ENCODE results near the gene ADAMTS5. TPM values are rescaled to one million over a fixed set of nuclear protein-coding genes. Genes with fewer than 3 reads are reported as not detected.

ADAMTS5 gene
- polyA plus RNA-seq, 1 donor from 2014 or later = 1.6 TPM

DNA sequence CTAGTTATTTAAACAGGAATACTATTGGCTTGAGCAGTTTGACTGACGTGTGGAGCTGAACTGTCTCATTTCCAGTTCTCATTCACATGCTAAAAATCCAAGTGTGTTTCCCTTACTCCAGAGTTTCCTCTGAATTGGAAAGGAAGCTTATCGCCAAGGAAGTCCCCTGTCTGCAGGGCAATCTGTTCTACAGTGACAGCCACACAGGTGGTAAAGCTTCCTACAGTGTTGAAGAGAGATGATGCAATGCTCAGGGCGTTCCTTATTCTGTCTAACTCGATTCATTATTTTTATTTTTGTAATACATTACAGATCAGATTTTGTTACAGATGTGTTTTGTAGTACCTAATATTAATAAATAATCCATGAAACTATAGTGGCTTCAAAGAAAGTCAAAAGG is 41.3 kb downstream of the ADAMTS5 start:
- no peak overlapping the region for H3K4me2 ChIP-seq (ENCODE audit: low read length)
- no peak overlapping the region for H3K27ac ChIP-seq (ENCODE audit: low read length)
- H3K9me3 ChIP-seq (ENCODE audit: low read length) = no peaks in the 10 kb centered on the region
- no peaks in the 10 kb centered on the region for H3K36me3 ChIP-seq (ENCODE audit: insufficient read depth, low read length)
- H3F3A ChIP-seq (ENCODE audit: insufficient read depth, low read length, poor library complexity, severe bottlenecking) = no peaks in the 10 kb centered on the region
- TF ChIP-seq EZH2 (IDR thresholded peaks at IDR 0.05; ENCODE audit: borderline replicate concordance, insufficient read depth, low read length, poor library complexity, severe bottlenecking) = no peak
- TF ChIP-seq, protein P1, sequence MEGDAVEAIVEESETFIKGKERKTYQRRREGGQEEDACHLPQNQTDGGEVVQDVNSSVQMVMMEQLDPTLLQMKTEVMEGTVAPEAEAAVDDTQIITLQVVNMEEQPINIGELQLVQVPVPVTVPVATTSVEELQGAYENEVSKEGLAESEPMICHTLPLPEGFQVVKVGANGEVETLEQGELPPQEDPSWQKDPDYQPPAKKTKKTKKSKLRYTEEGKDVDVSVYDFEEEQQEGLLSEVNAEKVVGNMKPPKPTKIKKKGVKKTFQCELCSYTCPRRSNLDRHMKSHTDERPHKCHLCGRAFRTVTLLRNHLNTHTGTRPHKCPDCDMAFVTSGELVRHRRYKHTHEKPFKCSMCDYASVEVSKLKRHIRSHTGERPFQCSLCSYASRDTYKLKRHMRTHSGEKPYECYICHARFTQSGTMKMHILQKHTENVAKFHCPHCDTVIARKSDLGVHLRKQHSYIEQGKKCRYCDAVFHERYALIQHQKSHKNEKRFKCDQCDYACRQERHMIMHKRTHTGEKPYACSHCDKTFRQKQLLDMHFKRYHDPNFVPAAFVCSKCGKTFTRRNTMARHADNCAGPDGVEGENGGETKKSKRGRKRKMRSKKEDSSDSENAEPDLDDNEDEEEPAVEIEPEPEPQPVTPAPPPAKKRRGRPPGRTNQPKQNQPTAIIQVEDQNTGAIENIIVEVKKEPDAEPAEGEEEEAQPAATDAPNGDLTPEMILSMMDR (IDR thresholded peaks at IDR 0.05; ENCODE audit: poor library complexity, severe bottlenecking) = no peak
- TF ChIP-seq EP300 (conservative IDR thresholded peaks at IDR 0.05; ENCODE audit: poor library complexity, severe bottlenecking) = no peak
- no peak for TF ChIP-seq SMC3 (conservative IDR thresholded peaks at IDR 0.05; ENCODE audit: poor library complexity)
- no peak for TF ChIP-seq MXI1 (conservative IDR thresholded peaks at IDR 0.05; ENCODE audit: poor library complexity, severe bottlenecking)
- no peak for TF ChIP-seq TAF1 (IDR thresholded peaks at IDR 0.05; ENCODE audit: low read depth)
- no peaks in the 10 kb centered on the region for H3K79me2 ChIP-seq (replicated peaks; ENCODE audit: insufficient read depth, low read length)
- H3K4me3 ChIP-seq (ENCODE audit: low read length) = no peak overlapping the region
- H3K27me3 ChIP-seq (ENCODE audit: insufficient read depth, low read depth, low read length) = no peaks in the 10 kb centered on the region
- H3K9me2 ChIP-seq (ENCODE audit: insufficient read depth, low read length) = no peaks in the 10 kb centered on the region
- no peak overlapping the region for H3K9ac ChIP-seq (ENCODE audit: low read length)
- H4K20me1 ChIP-seq (ENCODE audit: insufficient read depth) = no peaks in the 10 kb centered on the region
- no peak overlapping the region for H2AFZ ChIP-seq (ENCODE audit: low read depth, low read length)

DNA sequence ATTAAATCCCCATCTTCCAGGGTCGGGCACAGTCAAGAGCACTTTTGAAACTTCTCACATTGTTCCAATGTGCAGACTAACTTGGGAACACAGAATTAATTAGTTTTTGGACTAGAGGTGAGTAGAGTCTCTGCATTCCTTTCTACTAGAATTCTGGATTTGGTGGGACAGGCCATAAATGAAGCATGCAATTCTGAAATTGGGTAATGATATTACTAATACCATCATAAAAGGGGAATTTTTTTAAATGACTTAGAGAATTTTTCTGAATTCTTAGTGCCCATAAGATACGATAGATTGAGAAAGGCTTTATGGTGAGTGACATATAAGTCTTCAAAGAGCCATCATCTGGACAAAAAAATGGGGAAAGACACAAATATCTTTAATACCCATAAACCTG is 41.8 kb downstream of the ADAMTS5 start:
- TF ChIP-seq EZH2 (IDR thresholded peaks at IDR 0.05; ENCODE audit: borderline replicate concordance, insufficient read depth, low read length, poor library complexity, severe bottlenecking) (no peak), TAF1 (IDR thresholded peaks at IDR 0.05; ENCODE audit: low read depth) (no peak), RAD21 (conservative IDR thresholded peaks at IDR 0.05) (no peak)

DNA sequence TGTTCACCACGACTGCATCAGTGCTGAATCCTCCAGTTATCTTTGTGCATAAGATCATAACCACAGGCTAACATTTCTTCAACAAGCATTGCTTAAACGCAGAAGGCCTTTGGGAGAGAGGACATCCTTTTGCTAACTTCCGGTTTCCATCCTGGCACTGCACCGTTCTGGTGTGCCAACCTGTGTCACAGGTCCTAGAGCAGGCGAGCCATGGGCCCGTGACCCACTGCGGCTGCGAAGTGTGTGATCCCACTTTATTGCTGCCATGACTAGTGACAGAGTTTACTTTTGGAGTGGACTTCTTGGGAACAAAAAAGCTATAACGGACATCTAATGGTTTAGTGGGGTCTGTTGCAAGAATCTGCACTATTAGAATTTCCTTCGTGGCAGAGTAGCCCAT is 42.9 kb downstream of the ADAMTS5 start:
- H3K4me2 ChIP-seq (ENCODE audit: low read length) = no peak overlapping the region
- H4K20me1 ChIP-seq (ENCODE audit: insufficient read depth) = no peaks in the 10 kb centered on the region
- H3K27ac ChIP-seq (ENCODE audit: low read length) = no peak overlapping the region
- H3K4me3 ChIP-seq (ENCODE audit: low read length) = no peak overlapping the region
- H3K9me3 ChIP-seq (ENCODE audit: low read length) = no peaks in the 10 kb centered on the region
- no peaks in the 10 kb centered on the region for H3K27me3 ChIP-seq (ENCODE audit: insufficient read depth, low read depth, low read length)
- no peak overlapping the region for H2AFZ ChIP-seq (ENCODE audit: low read depth, low read length)
- no peaks in the 10 kb centered on the region for H3K36me3 ChIP-seq (ENCODE audit: insufficient read depth, low read length)
- no peak for TF ChIP-seq SMC3 (conservative IDR thresholded peaks at IDR 0.05; ENCODE audit: poor library complexity)
- TF ChIP-seq, protein P1 (IDR thresholded peaks at IDR 0.05; ENCODE audit: poor library complexity, severe bottlenecking) = no peak
- TF ChIP-seq RAD21 (conservative IDR thresholded peaks at IDR 0.05) = no peak
- TF ChIP-seq EZH2 (IDR thresholded peaks at IDR 0.05; ENCODE audit: borderline replicate concordance, insufficient read depth, low read length, poor library complexity, severe bottlenecking) = no peak
- TF ChIP-seq POLR2AphosphoS5 (IDR thresholded peaks at IDR 0.05) = no peak
- no peak for TF ChIP-seq MXI1 (conservative IDR thresholded peaks at IDR 0.05; ENCODE audit: poor library complexity, severe bottlenecking)
- TF ChIP-seq, protein P2, sequence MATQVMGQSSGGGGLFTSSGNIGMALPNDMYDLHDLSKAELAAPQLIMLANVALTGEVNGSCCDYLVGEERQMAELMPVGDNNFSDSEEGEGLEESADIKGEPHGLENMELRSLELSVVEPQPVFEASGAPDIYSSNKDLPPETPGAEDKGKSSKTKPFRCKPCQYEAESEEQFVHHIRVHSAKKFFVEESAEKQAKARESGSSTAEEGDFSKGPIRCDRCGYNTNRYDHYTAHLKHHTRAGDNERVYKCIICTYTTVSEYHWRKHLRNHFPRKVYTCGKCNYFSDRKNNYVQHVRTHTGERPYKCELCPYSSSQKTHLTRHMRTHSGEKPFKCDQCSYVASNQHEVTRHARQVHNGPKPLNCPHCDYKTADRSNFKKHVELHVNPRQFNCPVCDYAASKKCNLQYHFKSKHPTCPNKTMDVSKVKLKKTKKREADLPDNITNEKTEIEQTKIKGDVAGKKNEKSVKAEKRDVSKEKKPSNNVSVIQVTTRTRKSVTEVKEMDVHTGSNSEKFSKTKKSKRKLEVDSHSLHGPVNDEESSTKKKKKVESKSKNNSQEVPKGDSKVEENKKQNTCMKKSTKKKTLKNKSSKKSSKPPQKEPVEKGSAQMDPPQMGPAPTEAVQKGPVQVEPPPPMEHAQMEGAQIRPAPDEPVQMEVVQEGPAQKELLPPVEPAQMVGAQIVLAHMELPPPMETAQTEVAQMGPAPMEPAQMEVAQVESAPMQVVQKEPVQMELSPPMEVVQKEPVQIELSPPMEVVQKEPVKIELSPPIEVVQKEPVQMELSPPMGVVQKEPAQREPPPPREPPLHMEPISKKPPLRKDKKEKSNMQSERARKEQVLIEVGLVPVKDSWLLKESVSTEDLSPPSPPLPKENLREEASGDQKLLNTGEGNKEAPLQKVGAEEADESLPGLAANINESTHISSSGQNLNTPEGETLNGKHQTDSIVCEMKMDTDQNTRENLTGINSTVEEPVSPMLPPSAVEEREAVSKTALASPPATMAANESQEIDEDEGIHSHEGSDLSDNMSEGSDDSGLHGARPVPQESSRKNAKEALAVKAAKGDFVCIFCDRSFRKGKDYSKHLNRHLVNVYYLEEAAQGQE (IDR thresholded peaks at IDR 0.05; ENCODE audit: borderline replicate concordance) = no peak
- no peak for TF ChIP-seq TAF1 (IDR thresholded peaks at IDR 0.05; ENCODE audit: low read depth)
- no peak for TF ChIP-seq EP300 (conservative IDR thresholded peaks at IDR 0.05; ENCODE audit: poor library complexity, severe bottlenecking)
- no peaks in the 10 kb centered on the region for H3K79me2 ChIP-seq (replicated peaks; ENCODE audit: insufficient read depth, low read length)
- H3K9me2 ChIP-seq (ENCODE audit: insufficient read depth, low read length) = no peaks in the 10 kb centered on the region
- H3F3A ChIP-seq (ENCODE audit: insufficient read depth, low read length, poor library complexity, severe bottlenecking) = no peaks in the 10 kb centered on the region
- no peak overlapping the region for H3K9ac ChIP-seq (ENCODE audit: low read length)

More for the DNA sequence above, 41.8 kb downstream of the ADAMTS5 start:
- Histone ChIP-seq H4K20me1 (ENCODE audit: insufficient read depth) (no peaks in the 10 kb centered on the region), H2AFZ (ENCODE audit: low read depth, low read length) (no peak overlapping the region), H3K9me2 (ENCODE audit: insufficient read depth, low read length) (no peaks in the 10 kb centered on the region), H3K9me3 (ENCODE audit: low read length) (no peaks in the 10 kb centered on the region), H3K27me3 (ENCODE audit: insufficient read depth, low read depth, low read length) (no peaks in the 10 kb centered on the region), H3F3A (ENCODE audit: insufficient read depth, low read length, poor library complexity, severe bottlenecking) (no peaks in the 10 kb centered on the region), H3K4me2 (ENCODE audit: low read length) (no peak overlapping the region), H3K4me3 (ENCODE audit: low read length) (no peak overlapping the region), H3K27ac (ENCODE audit: low read length) (no peak overlapping the region), H3K36me3 (ENCODE audit: insufficient read depth, low read length) (no peaks in the 10 kb centered on the region), H3K9ac (ENCODE audit: low read length) (no peak overlapping the region), H3K79me2 (replicated peaks; ENCODE audit: insufficient read depth, low read length) (no peaks in the 10 kb centered on the region)

Data from neural cell (in vitro differentiated cells).